ENCODE results near the gene CLDN4. TPM values are rescaled to one million over a fixed set of nuclear protein-coding genes. Genes with fewer than 3 reads are reported as not detected.
"Not testable (repeated sequence)": the region's sequence is repeated elsewhere in the genome, so short reads cannot be mapped to it uniquely, and the experiment has no call there.

CLDN4 gene
- total RNA-seq, 1 donor from 2014 or later: 201 TPM

GRCh38 chr7:73842067-73842976 is 11.5 kb downstream of the CLDN4 start, which contains the start of gene METTL27:
Gene METTL27, minus strand, starts transcription at chr7:73842516. Its CDS starts 376 bp downstream, at chr7:73842140.
- DNase-seq (ENCODE audit: low spot score): peak; percentile 93

GRCh38 chr7:73844131-73844547 is 13.3 kb downstream of the CLDN4 start:
- no peak for DNase-seq (ENCODE audit: low spot score)

- DNase-seq (ENCODE audit: low spot score): no peak
Observed at GRCh38 chr7:73844848-73845460, 14.2 kb downstream of the CLDN4 start.

GRCh38 chr7:73845701-73846195 is 15.0 kb downstream of the CLDN4 start:
- DNase-seq (ENCODE audit: low spot score): not testable (repeated sequence)

GRCh38 chr7:73847941-73848723 is 17.3 kb downstream of the CLDN4 start:
- DNase-seq (ENCODE audit: low spot score): no peak

GRCh38 chr7:73850781-73851207 is 20.0 kb downstream of the CLDN4 start:
- peak; percentile 50 for DNase-seq (ENCODE audit: low spot score)

GRCh38 chr7:73851410-73852338 is 20.9 kb downstream of the CLDN4 start:
- peak; percentile 48 for DNase-seq (ENCODE audit: low spot score)

GRCh38 chr7:73852500-73852899 is 21.7 kb downstream of the CLDN4 start:
- DNase-seq (ENCODE audit: low spot score): no peak

- no peak for DNase-seq (ENCODE audit: low spot score)
Observed at GRCh38 chr7:73856941-73857340, 26.1 kb downstream of the CLDN4 start.

- no peak for DNase-seq (ENCODE audit: low spot score)
Observed at GRCh38 chr7:73858807-73859206, 28.0 kb downstream of the CLDN4 start.

- DNase-seq (ENCODE audit: low spot score): no peak
Observed at GRCh38 chr7:73860859-73861258, 30.1 kb downstream of the CLDN4 start, which contains the start of gene TMEM270. Gene TMEM270, plus strand, starts transcription at chr7:73861159. Its CDS starts 36 bp downstream, at chr7:73861195.

GRCh38 chr7:73861305-73861704 is 30.5 kb downstream of the CLDN4 start:
- DNase-seq (ENCODE audit: low spot score): no peak

- no peak for DNase-seq (ENCODE audit: low spot score)
Observed at GRCh38 chr7:73864981-73865711, 34.4 kb downstream of the CLDN4 start.

GRCh38 chr7:73865738-73866445 is 35.1 kb downstream of the CLDN4 start:
- peak; percentile 50 for DNase-seq (ENCODE audit: low spot score)

GRCh38 chr7:73866446-73866767 is 35.6 kb downstream of the CLDN4 start:
- no peak for DNase-seq (ENCODE audit: low spot score)

- DNase-seq (ENCODE audit: low spot score): no peak
Observed at GRCh38 chr7:73869011-73869798, 38.4 kb downstream of the CLDN4 start.

GRCh38 chr7:73870041-73870492 is 39.3 kb downstream of the CLDN4 start:
- no peak for DNase-seq (ENCODE audit: low spot score)

All from mucosa of gallbladder (tissue), 1 donor.